HG02970 (cell line): ENCODE measurements around the gene UBE2K.
"Not testable (repeated sequence)": the region's sequence is repeated elsewhere in the genome, so short reads cannot be mapped to it uniquely, and the experiment has no call there.

Experiments
- ATAC-seq: cut with Tn5 transposase; IDR thresholded peaks from one replicate; pipeline ENCODE4 v1.9.1; 2021; ENCODE audit warnings: mild to moderate bottlenecking, moderate library complexity, moderate number of reproducible peaks; ENCODE audit not compliant: unreplicated experiment, low FRiP score

UBE2K gene

GRCh38 chr4:39719804-39720580 is 22.1 kb downstream of the UBE2K start:
- ATAC-seq, result no peak

- ATAC-seq, result not testable (repeated sequence)
Measured at GRCh38 chr4:39721273-39721672, 23.3 kb downstream of the UBE2K start.

- ATAC-seq, result no peak
Measured at GRCh38 chr4:39721788-39722187, 23.9 kb downstream of the UBE2K start.

GRCh38 chr4:39729557-39729956 is 31.6 kb downstream of the UBE2K start:
- no peak for ATAC-seq

- ATAC-seq, result no peak
Measured at GRCh38 chr4:39730072-39730471, 32.1 kb downstream of the UBE2K start.

- no peak for ATAC-seq
Measured at GRCh38 chr4:39731908-39732307, 34.0 kb downstream of the UBE2K start.

- ATAC-seq, result no peak
Measured at GRCh38 chr4:39732728-39733127, 34.8 kb downstream of the UBE2K start.

GRCh38 chr4:39739591-39739990 is 41.7 kb downstream of the UBE2K start:
- ATAC-seq, result not testable (repeated sequence)

- ATAC-seq, result no peak
Measured at GRCh38 chr4:39741401-39741800, 43.5 kb downstream of the UBE2K start.

GRCh38 chr4:39745920-39746319 is 48.0 kb downstream of the UBE2K start:
- ATAC-seq, result no peak

GRCh38 chr4:39750216-39750615 is 52.3 kb downstream of the UBE2K start:
- ATAC-seq, result no peak

- no peak for ATAC-seq
Measured at GRCh38 chr4:39754309-39754708, 56.4 kb downstream of the UBE2K start.

- no peak for ATAC-seq
Measured at GRCh38 chr4:39756159-39756558, 58.2 kb downstream of the UBE2K start.

GRCh38 chr4:39758176-39758575 is 60.2 kb downstream of the UBE2K start:
- ATAC-seq, result no peak

GRCh38 chr4:39759569-39759968 is 61.6 kb downstream of the UBE2K start:
- no peak for ATAC-seq

GRCh38 chr4:39761005-39761667 is 63.2 kb downstream of the UBE2K start:
- ATAC-seq, result no peak

- peak; percentile 48 for ATAC-seq
Measured at GRCh38 chr4:39763714-39764572, 66.0 kb downstream of the UBE2K start.

GRCh38 chr4:39770005-39770404 is 72.1 kb downstream of the UBE2K start:
- ATAC-seq, result no peak

- no peak for ATAC-seq
Measured at GRCh38 chr4:39770471-39770870, 72.5 kb downstream of the UBE2K start.

GRCh38 chr4:39770969-39771724 is 73.2 kb downstream of the UBE2K start:
- ATAC-seq, result no peak
